Esophagus muscularis mucosa (tissue), 3 donors: ENCODE measurements around the gene INAVA.

Source experiments
- POLR2A ChIP-seq: fragments of 450-650 bp; IDR thresholded peaks from one replicate; pipeline ENCODE4 v1.6.1; 2017; ENCODE audit warnings: antibody characterized with exemption, moderate library complexity, mild to moderate bottlenecking, low read depth
- POLR2AphosphoS5 ChIP-seq, 2 donors: sonication (generic); formaldehyde crosslinking; IDR thresholded peaks; one replicate each; pipeline ENCODE4 v1.6.1; 2017; ENCODE audit warnings: antibody characterized with exemption in 2 of 2
- TF ChIP-seq, protein P1 (sequence below), 3 experiments: fragments of 200-600 bp in 2 of 3; fragments of 450-650 bp in 1 of 3; sonication (generic) in 2 of 3; IDR thresholded peaks; one replicate each; pipeline ENCODE4 v1.5.1; 2017 to 2019; ENCODE audit warnings: antibody characterized with exemption in 3 of 3, mild to moderate bottlenecking in 2 of 3, moderate library complexity in 1 of 3

DNA sequence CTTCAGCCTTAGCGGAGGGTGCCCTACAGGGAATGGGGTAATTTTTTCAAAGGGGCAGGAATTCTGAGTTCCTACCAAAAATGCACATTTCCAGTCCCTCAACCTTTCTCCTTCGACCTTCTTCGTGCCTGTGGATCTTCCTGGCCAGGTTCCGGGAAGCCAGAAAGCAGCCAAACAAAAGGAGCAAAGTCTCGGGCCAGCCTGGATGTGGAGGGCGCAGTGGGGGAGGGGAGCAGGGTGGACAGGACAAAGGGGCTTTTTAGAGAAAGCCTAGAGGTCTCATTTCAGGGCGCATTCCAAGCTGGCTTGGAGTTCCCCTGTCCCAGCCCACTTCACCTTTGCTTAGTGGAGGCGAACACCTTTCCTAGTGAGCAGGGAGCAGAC lies 2.9 kb upstream of the INAVA start:
- TF ChIP-seq POLR2AphosphoS5 (IDR thresholded peaks at IDR 0.05) = no peak
- TF ChIP-seq, protein P1, sequence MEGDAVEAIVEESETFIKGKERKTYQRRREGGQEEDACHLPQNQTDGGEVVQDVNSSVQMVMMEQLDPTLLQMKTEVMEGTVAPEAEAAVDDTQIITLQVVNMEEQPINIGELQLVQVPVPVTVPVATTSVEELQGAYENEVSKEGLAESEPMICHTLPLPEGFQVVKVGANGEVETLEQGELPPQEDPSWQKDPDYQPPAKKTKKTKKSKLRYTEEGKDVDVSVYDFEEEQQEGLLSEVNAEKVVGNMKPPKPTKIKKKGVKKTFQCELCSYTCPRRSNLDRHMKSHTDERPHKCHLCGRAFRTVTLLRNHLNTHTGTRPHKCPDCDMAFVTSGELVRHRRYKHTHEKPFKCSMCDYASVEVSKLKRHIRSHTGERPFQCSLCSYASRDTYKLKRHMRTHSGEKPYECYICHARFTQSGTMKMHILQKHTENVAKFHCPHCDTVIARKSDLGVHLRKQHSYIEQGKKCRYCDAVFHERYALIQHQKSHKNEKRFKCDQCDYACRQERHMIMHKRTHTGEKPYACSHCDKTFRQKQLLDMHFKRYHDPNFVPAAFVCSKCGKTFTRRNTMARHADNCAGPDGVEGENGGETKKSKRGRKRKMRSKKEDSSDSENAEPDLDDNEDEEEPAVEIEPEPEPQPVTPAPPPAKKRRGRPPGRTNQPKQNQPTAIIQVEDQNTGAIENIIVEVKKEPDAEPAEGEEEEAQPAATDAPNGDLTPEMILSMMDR (IDR thresholded peaks at IDR 0.05) = no peak
- TF ChIP-seq POLR2A = no peak
